Measurements from ENCODE around the gene RAX2. TPM values are rescaled to one million over a fixed set of nuclear protein-coding genes. Genes with fewer than 3 reads are reported as not detected.

RAX2 gene
- total and polyA plus RNA-seq, 2 of the 13 experiments (the other 11 are each of a cell fraction or from before 2014, with no cell fraction given): not detected

GRCh38 chr19:3761382-3762129 is 10.5 kb downstream of the RAX2 start, which contains the start of gene APBA3 (continued):
- TF ChIP-seq THRA (CRISPR knock-in tag; IDR thresholded peaks at IDR 0.05; ENCODE audit: borderline replicate concordance): 0 out of 2 replicates have a peak, but pooled peaks have one; percentile 32
- TF ChIP-seq ZFP1 (CRISPR knock-in tag; IDR thresholded peaks at IDR 0.05): no peak
- TF ChIP-seq SIX1 (CRISPR knock-in tag; IDR thresholded peaks at IDR 0.05; ENCODE audit: borderline replicate concordance): no peak
- no peak for TF ChIP-seq ZNF260 (CRISPR knock-in tag; IDR thresholded peaks at IDR 0.05; ENCODE audit: borderline replicate concordance, low read depth)
- peak; percentile 25; the same call in 1 of the 2 replicates for TF ChIP-seq ARID5B (CRISPR knock-in tag; IDR thresholded peaks at IDR 0.05)
- no peak for TF ChIP-seq ZSCAN21 (CRISPR knock-in tag; IDR thresholded peaks at IDR 0.05; ENCODE audit: borderline replicate concordance)
- 0 out of 2 replicates have a peak, but pooled peaks have one; percentile 38 for TF ChIP-seq ZNF746 (CRISPR knock-in tag; IDR thresholded peaks at IDR 0.05)
- TF ChIP-seq MAF1 (CRISPR knock-in tag; IDR thresholded peaks at IDR 0.05; ENCODE audit: borderline replicate concordance): 0 out of 2 replicates have a peak, but pooled peaks have one; percentile 63
- no peak for TF ChIP-seq ZNF180 (CRISPR knock-in tag; IDR thresholded peaks at IDR 0.05; ENCODE audit: borderline replicate concordance, low read depth)
- TF ChIP-seq ZKSCAN5 (CRISPR knock-in tag; IDR thresholded peaks at IDR 0.05): no peak
- TF ChIP-seq RFXANK (CRISPR knock-in tag; IDR thresholded peaks at IDR 0.05): no peak
- TF ChIP-seq ZKSCAN1 (IDR thresholded peaks at IDR 0.05; ENCODE audit: low read length): peak; percentile 97
- TF ChIP-seq ZNF343 (CRISPR knock-in tag; IDR thresholded peaks at IDR 0.05): no peak
- no peak; the same call in 1 of the 2 replicates for TF ChIP-seq ZNF224 (CRISPR knock-in tag; IDR thresholded peaks at IDR 0.05)
- no peak for TF ChIP-seq SRSF9 (IDR thresholded peaks at IDR 0.05; ENCODE audit: borderline replicate concordance, insufficient read depth, low read depth, low read length, poor library complexity, severe bottlenecking)
- TF ChIP-seq EHMT2 (IDR thresholded peaks at IDR 0.05; ENCODE audit: borderline replicate concordance, low read depth, low read length): peak; percentile 63; the same call in 1 of the 2 replicates
- TF ChIP-seq ZFP36 (IDR thresholded peaks at IDR 0.05; ENCODE audit: borderline replicate concordance, low read depth, low read length, partially characterized antibody): no peak
- no peak for TF ChIP-seq RBM39 (IDR thresholded peaks at IDR 0.05; ENCODE audit: low read depth, low read length, poor library complexity, severe bottlenecking)
- no peak for TF ChIP-seq ATF1 (CRISPR knock-in tag; IDR thresholded peaks at IDR 0.05)
- no peak for TF ChIP-seq ZNF549 (CRISPR knock-in tag; IDR thresholded peaks at IDR 0.05)
- peak; percentile 100 for TF ChIP-seq HNRNPLL (IDR thresholded peaks at IDR 0.05; ENCODE audit: low read depth, low read length, poor library complexity, severe bottlenecking)
- 0 out of 2 replicates have a peak, but pooled peaks have one; percentile 60 for TF ChIP-seq ZNF563 (CRISPR knock-in tag; IDR thresholded peaks at IDR 0.05)
- TF ChIP-seq HIC2 (CRISPR knock-in tag; IDR thresholded peaks at IDR 0.05; ENCODE audit: low read depth): no peak; the same call in 1 of the 2 replicates
